Measurements from ENCODE around the gene CTDSPL. TPM values are rescaled to one million over a fixed set of nuclear protein-coding genes. Genes with fewer than 3 reads are reported as not detected.

Gene CTDSPL
- total RNA-seq, 1 experiment from 2014 or later = 16.6 TPM

DNA sequence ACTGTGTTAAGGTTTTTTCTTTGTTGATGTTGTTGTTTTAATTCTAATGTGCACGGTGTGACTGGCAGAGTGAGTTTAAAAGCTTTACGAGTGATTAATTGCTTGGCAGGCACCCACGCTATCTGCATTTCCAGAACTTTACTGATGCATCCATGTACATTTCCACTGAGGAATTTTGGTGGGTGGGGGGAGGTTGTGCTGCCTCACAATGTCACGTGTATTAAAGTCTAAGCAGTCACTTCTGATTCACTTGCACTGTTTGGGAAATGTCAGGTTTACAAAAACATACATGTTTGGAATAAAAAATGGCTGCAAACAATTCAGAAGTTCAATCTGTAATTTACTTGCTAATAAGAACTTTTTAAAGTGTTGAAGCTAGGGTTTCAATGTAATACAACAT lies 38.5 kb upstream of the CTDSPL start:
- no peaks in the 10 kb centered on the region; the same call in 1 of the 2 replicates for H3K27me3 ChIP-seq (ENCODE audit: control insufficient read depth, insufficient read depth, low read length)
- CTCF ChIA-PET = no interaction called here
- BruUV-seq (replicated peaks) = no TSS peak
- no peak overlapping the region for H3K4me3 ChIP-seq (ENCODE audit: low read depth in 2 of 2, low read length in 2 of 2)
- TF ChIP-seq POLR2AphosphoS5 (IDR thresholded peaks at IDR 0.05; ENCODE audit: low read depth, low read length) (no peak), TCF7L2 (IDR thresholded peaks at IDR 0.05; ENCODE audit: low read depth, low read length) (no peak)
- TF ChIP-seq, protein P1, sequence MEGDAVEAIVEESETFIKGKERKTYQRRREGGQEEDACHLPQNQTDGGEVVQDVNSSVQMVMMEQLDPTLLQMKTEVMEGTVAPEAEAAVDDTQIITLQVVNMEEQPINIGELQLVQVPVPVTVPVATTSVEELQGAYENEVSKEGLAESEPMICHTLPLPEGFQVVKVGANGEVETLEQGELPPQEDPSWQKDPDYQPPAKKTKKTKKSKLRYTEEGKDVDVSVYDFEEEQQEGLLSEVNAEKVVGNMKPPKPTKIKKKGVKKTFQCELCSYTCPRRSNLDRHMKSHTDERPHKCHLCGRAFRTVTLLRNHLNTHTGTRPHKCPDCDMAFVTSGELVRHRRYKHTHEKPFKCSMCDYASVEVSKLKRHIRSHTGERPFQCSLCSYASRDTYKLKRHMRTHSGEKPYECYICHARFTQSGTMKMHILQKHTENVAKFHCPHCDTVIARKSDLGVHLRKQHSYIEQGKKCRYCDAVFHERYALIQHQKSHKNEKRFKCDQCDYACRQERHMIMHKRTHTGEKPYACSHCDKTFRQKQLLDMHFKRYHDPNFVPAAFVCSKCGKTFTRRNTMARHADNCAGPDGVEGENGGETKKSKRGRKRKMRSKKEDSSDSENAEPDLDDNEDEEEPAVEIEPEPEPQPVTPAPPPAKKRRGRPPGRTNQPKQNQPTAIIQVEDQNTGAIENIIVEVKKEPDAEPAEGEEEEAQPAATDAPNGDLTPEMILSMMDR (IDR thresholded peaks at IDR 0.05) = no peak
- ATAC-seq (no peak), DNase-seq (ENCODE audit: low read depth, low spot score) (no peak)
- in situ Hi-C loops (cut with HindIII; ENCODE audit: low pct_unique_long_range_greater_than_20kb, low sequenced_read_pairs) = no loop called here
- intact Hi-C loops (cut with micrococcal nuclease; ENCODE audit: unreplicated experiment) = no loop called here
- no peaks in the 10 kb centered on the region for H3K36me3 ChIP-seq (ENCODE audit: control insufficient read depth, insufficient read depth, low read length)
- H3K9me3 ChIP-seq (ENCODE audit: control insufficient read depth, insufficient read depth, low read depth, low read length) = no peaks in the 10 kb centered on the region
- H3K27ac ChIP-seq (ENCODE audit: low read length) = no peak overlapping the region
- no peaks in the 10 kb centered on the region for H3K4me1 ChIP-seq (ENCODE audit: control insufficient read depth, insufficient read depth, low read length)
- POLR2A ChIA-PET = no interaction called here

DNA sequence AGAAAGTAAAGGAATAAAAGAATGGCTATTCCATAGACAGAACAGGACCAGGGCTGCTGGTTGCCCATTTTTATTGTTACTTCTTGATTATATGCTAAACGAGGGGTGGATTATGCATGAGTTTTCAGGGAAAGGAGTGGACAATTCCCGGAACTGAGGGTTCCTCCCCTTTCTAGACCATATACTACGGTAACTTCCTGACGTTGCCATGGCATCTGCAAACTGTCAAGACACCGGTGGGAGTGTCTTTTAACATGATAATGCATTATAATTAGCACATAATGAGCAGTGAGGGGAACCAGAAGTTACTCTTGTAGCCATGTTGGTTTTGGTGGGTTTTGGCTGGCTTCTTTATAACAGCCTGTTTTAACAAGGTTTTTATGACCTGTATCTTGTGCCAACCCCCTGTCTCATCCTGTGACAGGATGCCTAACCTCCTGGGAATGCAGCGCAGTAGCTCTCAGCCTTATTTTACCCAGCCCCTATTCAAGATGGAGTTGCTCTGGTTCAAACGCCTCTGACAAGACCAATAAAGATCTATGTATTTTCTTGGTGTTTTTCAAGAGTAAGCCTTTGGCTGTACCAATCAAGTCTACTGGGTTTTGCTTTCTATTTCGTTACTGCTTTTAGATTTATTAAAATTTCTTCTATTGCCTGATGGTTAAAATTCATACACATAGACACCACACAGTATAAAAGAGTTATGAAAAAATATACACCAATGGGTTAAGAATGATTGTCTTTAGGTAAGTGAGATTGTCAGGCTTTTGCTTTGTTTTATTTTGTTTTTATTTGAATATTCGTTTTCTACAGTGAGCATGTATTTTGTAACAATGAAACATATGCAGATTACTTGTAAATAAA lies 37.4 kb upstream of the CTDSPL start:
- no peaks in the 10 kb centered on the region; the same call in 1 of the 2 replicates for H3K27me3 ChIP-seq (ENCODE audit: control insufficient read depth, insufficient read depth, low read length)
- ChIA-PET POLR2A (no interaction called here), CTCF (no interaction called here)
- no peaks in the 10 kb centered on the region for H3K4me1 ChIP-seq (ENCODE audit: control insufficient read depth, insufficient read depth, low read length)
- H3K4me3 ChIP-seq (ENCODE audit: low read depth in 2 of 2, low read length in 2 of 2) = no peak overlapping the region
- H3K36me3 ChIP-seq (ENCODE audit: control insufficient read depth, insufficient read depth, low read length) = no peaks in the 10 kb centered on the region
- no TSS peak for BruUV-seq (replicated peaks)
- no peak for ATAC-seq
- H3K27ac ChIP-seq (ENCODE audit: low read length) = no peak overlapping the region
- intact Hi-C loops (cut with micrococcal nuclease; ENCODE audit: unreplicated experiment) (no loop called here), in situ Hi-C loops (cut with HindIII; ENCODE audit: low pct_unique_long_range_greater_than_20kb, low sequenced_read_pairs) (no loop called here)
- TF ChIP-seq TCF7L2 (IDR thresholded peaks at IDR 0.05; ENCODE audit: low read depth, low read length) (no peak), SIN3A (IDR thresholded peaks at IDR 0.05; ENCODE audit: borderline replicate concordance, insufficient read depth, low read depth, low read length) (no peak), POLR2AphosphoS5 (IDR thresholded peaks at IDR 0.05; ENCODE audit: low read depth, low read length) (no peak)
- TF ChIP-seq, protein P2, sequence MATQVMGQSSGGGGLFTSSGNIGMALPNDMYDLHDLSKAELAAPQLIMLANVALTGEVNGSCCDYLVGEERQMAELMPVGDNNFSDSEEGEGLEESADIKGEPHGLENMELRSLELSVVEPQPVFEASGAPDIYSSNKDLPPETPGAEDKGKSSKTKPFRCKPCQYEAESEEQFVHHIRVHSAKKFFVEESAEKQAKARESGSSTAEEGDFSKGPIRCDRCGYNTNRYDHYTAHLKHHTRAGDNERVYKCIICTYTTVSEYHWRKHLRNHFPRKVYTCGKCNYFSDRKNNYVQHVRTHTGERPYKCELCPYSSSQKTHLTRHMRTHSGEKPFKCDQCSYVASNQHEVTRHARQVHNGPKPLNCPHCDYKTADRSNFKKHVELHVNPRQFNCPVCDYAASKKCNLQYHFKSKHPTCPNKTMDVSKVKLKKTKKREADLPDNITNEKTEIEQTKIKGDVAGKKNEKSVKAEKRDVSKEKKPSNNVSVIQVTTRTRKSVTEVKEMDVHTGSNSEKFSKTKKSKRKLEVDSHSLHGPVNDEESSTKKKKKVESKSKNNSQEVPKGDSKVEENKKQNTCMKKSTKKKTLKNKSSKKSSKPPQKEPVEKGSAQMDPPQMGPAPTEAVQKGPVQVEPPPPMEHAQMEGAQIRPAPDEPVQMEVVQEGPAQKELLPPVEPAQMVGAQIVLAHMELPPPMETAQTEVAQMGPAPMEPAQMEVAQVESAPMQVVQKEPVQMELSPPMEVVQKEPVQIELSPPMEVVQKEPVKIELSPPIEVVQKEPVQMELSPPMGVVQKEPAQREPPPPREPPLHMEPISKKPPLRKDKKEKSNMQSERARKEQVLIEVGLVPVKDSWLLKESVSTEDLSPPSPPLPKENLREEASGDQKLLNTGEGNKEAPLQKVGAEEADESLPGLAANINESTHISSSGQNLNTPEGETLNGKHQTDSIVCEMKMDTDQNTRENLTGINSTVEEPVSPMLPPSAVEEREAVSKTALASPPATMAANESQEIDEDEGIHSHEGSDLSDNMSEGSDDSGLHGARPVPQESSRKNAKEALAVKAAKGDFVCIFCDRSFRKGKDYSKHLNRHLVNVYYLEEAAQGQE (IDR thresholded peaks at IDR 0.05; ENCODE audit: insufficient read depth in 1 of 2, low read depth in 2 of 2, low read length in 1 of 2) = no peak
- TF ChIP-seq, protein P1 (IDR thresholded peaks at IDR 0.05) = no peak
- no peak for DNase-seq (ENCODE audit: low read depth, low spot score)
- no peaks in the 10 kb centered on the region for H3K9me3 ChIP-seq (ENCODE audit: control insufficient read depth, insufficient read depth, low read depth, low read length)
